Activated naive CD8-positive, alpha-beta T cell treated with anti-CD3 and anti-CD28 coated beads, Interleukin-2, amount 50 U/mL, for 24 hours (primary cell): ENCODE data around the gene E2F4.
A peak's percentile ranks its signal among the peaks of the same experiment; 100 is the strongest.

Experiments used
- ATAC-seq: fragments of 150-1000 bp; cut with Tn5 transposase; one replicate; pipeline ENCODE4 v1.10.0; 2021
- DNase-seq: peaks from one replicate; pipeline ENCODE4 v3.0.0; 2021
- H3K27ac Mint-ChIP-seq: one replicate; pipeline ENCODE4 v1.8.0; 2021; ENCODE audit warnings: mild to moderate bottlenecking, mixed read lengths
- H3K27me3 Mint-ChIP-seq: one replicate; pipeline ENCODE4 v1.8.0; 2021; ENCODE audit warnings: mixed read lengths
- H3K36me3 Mint-ChIP-seq: one replicate; pipeline ENCODE4 v1.8.0; 2021; ENCODE audit warnings: low read depth, mixed read lengths
- H3K4me1 Mint-ChIP-seq: one replicate; pipeline ENCODE4 v1.8.0; 2021; ENCODE audit warnings: mixed read lengths
- H3K4me3 Mint-ChIP-seq: one replicate; pipeline ENCODE4 v1.8.0; 2021; ENCODE audit warnings: mild to moderate bottlenecking, moderate library complexity, mixed read lengths
- H3K9me3 Mint-ChIP-seq: one replicate; pipeline ENCODE4 v1.8.0; 2021; ENCODE audit warnings: mixed read lengths

The E2F4 gene

GRCh38 chr16:67213197-67214019 is 21.5 kb downstream of the E2F4 start:
- Mint-ChIP-seq H3K4me3 (no peak overlapping the region), H3K9me3 (no peaks in the 10 kb centered on the region), H3K27ac (no peak overlapping the region), H3K27me3 (no peaks in the 10 kb centered on the region), H3K4me1 (no peaks in the 10 kb centered on the region), H3K36me3 (no peaks in the 10 kb centered on the region)
- DNase-seq (no peak), ATAC-seq (no peak)

- no peak overlapping the region for H3K4me3 Mint-ChIP-seq
- no peaks in the 10 kb centered on the region for H3K36me3 Mint-ChIP-seq
- no peaks in the 10 kb centered on the region for H3K9me3 Mint-ChIP-seq
- no peaks in the 10 kb centered on the region for H3K27me3 Mint-ChIP-seq
- H3K4me1 Mint-ChIP-seq, result no peaks in the 10 kb centered on the region
- ATAC-seq (no peak), DNase-seq (no peak)
- no peak overlapping the region for H3K27ac Mint-ChIP-seq
Measured at GRCh38 chr16:67215706-67216105, 23.8 kb downstream of the E2F4 start.

GRCh38 chr16:67216612-67217490 is 24.9 kb downstream of the E2F4 start:
- no peaks in the 10 kb centered on the region for H3K36me3 Mint-ChIP-seq
- H3K4me3 Mint-ChIP-seq, result no peak overlapping the region
- no peaks in the 10 kb centered on the region for H3K4me1 Mint-ChIP-seq
- ATAC-seq (no peak), DNase-seq (no peak)
- no peak overlapping the region for H3K27ac Mint-ChIP-seq
- no peaks in the 10 kb centered on the region for H3K27me3 Mint-ChIP-seq
- no peaks in the 10 kb centered on the region for H3K9me3 Mint-ChIP-seq

- peaks cover 33% of the 10 kb centered on the region for H3K4me1 Mint-ChIP-seq
- H3K36me3 Mint-ChIP-seq, result peaks cover 11% of the 10 kb centered on the region
- no peak overlapping the region for H3K4me3 Mint-ChIP-seq
- no peak for ATAC-seq
- H3K9me3 Mint-ChIP-seq, result no peaks in the 10 kb centered on the region
- H3K27ac Mint-ChIP-seq, result no peak overlapping the region
- peaks cover 3% of the 10 kb centered on the region for H3K27me3 Mint-ChIP-seq
- DNase-seq, result no peak
Measured at GRCh38 chr16:67223992-67224391, 32.0 kb downstream of the E2F4 start.

- ATAC-seq, result no peak
- H3K4me1 Mint-ChIP-seq, result peaks cover 33% of the 10 kb centered on the region
- DNase-seq, result no peak
- no peaks in the 10 kb centered on the region for H3K9me3 Mint-ChIP-seq
- H3K27ac Mint-ChIP-seq, result peak overlapping the region; percentile 100
- peak overlapping the region; percentile 100 for H3K4me3 Mint-ChIP-seq
- H3K36me3 Mint-ChIP-seq, result peaks cover 28% of the 10 kb centered on the region
- peaks cover 3% of the 10 kb centered on the region for H3K27me3 Mint-ChIP-seq
Measured at GRCh38 chr16:67226295-67226803, 34.4 kb downstream of the E2F4 start.

- H3K9me3 Mint-ChIP-seq, result no peaks in the 10 kb centered on the region
- peak within 1 kb of the TSS; percentile 100 for H3K27ac Mint-ChIP-seq
- ATAC-seq (peak; percentile 92), DNase-seq (peak; percentile 99)
- H3K4me3 Mint-ChIP-seq, result peak within 1 kb of the TSS; percentile 100
- H3K36me3 Mint-ChIP-seq, result peaks cover 33% of the 10 kb centered on the region
- peaks cover 3% of the 10 kb centered on the region for H3K27me3 Mint-ChIP-seq
- H3K4me1 Mint-ChIP-seq, result peaks cover 33% of the 10 kb centered on the region
Measured at GRCh38 chr16:67226804-67227566, 35.0 kb downstream of the E2F4 start, which contains the start of gene TMEM208. Gene TMEM208, plus strand, starts transcription at chr16:67227130. Its CDS starts 89 bp downstream, at chr16:67227219.

- H3K4me3 Mint-ChIP-seq, result peak overlapping the region; percentile 100
Measured at GRCh38 chr16:67227567-67227921, 35.6 kb downstream of the E2F4 start.

GRCh38 chr16:67228034-67228785 is 36.3 kb downstream of the E2F4 start:
- DNase-seq (no peak), ATAC-seq (no peak)
- H3K27ac Mint-ChIP-seq, result peak overlapping the region; percentile 100
- peak overlapping the region; percentile 100 for H3K4me3 Mint-ChIP-seq
- no peaks in the 10 kb centered on the region for H3K9me3 Mint-ChIP-seq
- H3K36me3 Mint-ChIP-seq, result peaks cover 39% of the 10 kb centered on the region
- H3K4me1 Mint-ChIP-seq, result peaks cover 33% of the 10 kb centered on the region
- H3K27me3 Mint-ChIP-seq, result peaks cover 3% of the 10 kb centered on the region

More at GRCh38 chr16:67227567-67227921, 35.6 kb downstream of the E2F4 start:
- Mint-ChIP-seq H3K9me3 (no peaks in the 10 kb centered on the region), H3K27me3 (peaks cover 3% of the 10 kb centered on the region), H3K36me3 (peaks cover 36% of the 10 kb centered on the region), H3K27ac (peak overlapping the region; percentile 100), H3K4me1 (peaks cover 33% of the 10 kb centered on the region)
- no peak for ATAC-seq
- no peak for DNase-seq

- Mint-ChIP-seq H3K4me3 (peak overlapping the region; percentile 100), H3K27me3 (peaks cover 3% of the 10 kb centered on the region), H3K36me3 (peaks cover 43% of the 10 kb centered on the region), H3K4me1 (peaks cover 33% of the 10 kb centered on the region), H3K27ac (no peak overlapping the region), H3K9me3 (no peaks in the 10 kb centered on the region)
- no peak for DNase-seq
- no peak for ATAC-seq
Measured at GRCh38 chr16:67228905-67229304, 37.0 kb downstream of the E2F4 start.

GRCh38 chr16:67229906-67230808 is 38.2 kb downstream of the E2F4 start:
- DNase-seq (no peak), ATAC-seq (no peak)
- H3K9me3 Mint-ChIP-seq, result no peaks in the 10 kb centered on the region
- H3K36me3 Mint-ChIP-seq, result peaks cover 47% of the 10 kb centered on the region
- peaks cover 3% of the 10 kb centered on the region for H3K27me3 Mint-ChIP-seq
- peaks cover 30% of the 10 kb centered on the region for H3K4me1 Mint-ChIP-seq
- no peak overlapping the region for H3K27ac Mint-ChIP-seq
- H3K4me3 Mint-ChIP-seq, result peak overlapping the region; percentile 6

- peak overlapping the region; percentile 29 for H3K27ac Mint-ChIP-seq
- peaks cover 23% of the 10 kb centered on the region for H3K4me1 Mint-ChIP-seq
- H3K27me3 Mint-ChIP-seq, result peaks cover 3% of the 10 kb centered on the region
- ATAC-seq, result no peak
- no peaks in the 10 kb centered on the region for H3K9me3 Mint-ChIP-seq
- no peak for DNase-seq
- peaks cover 49% of the 10 kb centered on the region for H3K36me3 Mint-ChIP-seq
- H3K4me3 Mint-ChIP-seq, result no peak overlapping the region
Measured at GRCh38 chr16:67230809-67231660, 39.1 kb downstream of the E2F4 start.

GRCh38 chr16:67233596-67233995 is 41.6 kb downstream of the E2F4 start:
- Mint-ChIP-seq H3K4me1 (peaks cover 5% of the 10 kb centered on the region), H3K4me3 (no peak overlapping the region), H3K27me3 (no peaks in the 10 kb centered on the region), H3K27ac (no peak overlapping the region), H3K36me3 (peaks cover 62% of the 10 kb centered on the region), H3K9me3 (no peaks in the 10 kb centered on the region)
- ATAC-seq, result no peak
- DNase-seq, result no peak
